Neural progenitor cell (in vitro differentiated cells): ENCODE measurements around the gene CAMK2N1. TPM values are rescaled to one million over a fixed set of nuclear protein-coding genes. Genes with fewer than 3 reads are reported as not detected.
A peak's percentile ranks its signal among the peaks of the same experiment; 100 is the strongest.

ENCODE experiments used
- DNase-seq: peaks from one replicate; pipeline ENCODE4 v3.0.0-alpha.2; 2016; ENCODE audit warnings: low spot score
- H2AFZ ChIP-seq: fragments of 200-600 bp; sonication (generic); replicated peaks from 2 replicates; pipeline ENCODE4 v1.6.1; 2016; ENCODE audit warnings: antibody characterized with exemption
- H3F3A ChIP-seq: fragments of 200-600 bp; sonication (generic); 2 replicates; pipeline ENCODE4 v1.6.1; 2016; ENCODE audit warnings: antibody characterized with exemption, low read depth
- H3K27ac ChIP-seq: fragments of 200-600 bp; sonication (generic); 2 replicates; pipeline ENCODE4 v1.5.1; 2016; ENCODE audit warnings: mild to moderate bottlenecking
- H3K27me3 ChIP-seq: fragments of 200-600 bp; sonication (generic); 2 replicates; pipeline ENCODE4 v1.6.1; 2016; ENCODE audit warnings: mild to moderate bottlenecking, moderate library complexity
- H3K36me3 ChIP-seq: fragments of 200-600 bp; sonication (generic); 2 replicates; pipeline ENCODE4 v1.5.1; 2016
- H3K4me1 ChIP-seq: fragments of 200-600 bp; sonication (generic); 2 replicates; pipeline ENCODE4 v1.6.1; 2016; ENCODE audit warnings: mixed run types
- H3K4me2 ChIP-seq: fragments of 200-600 bp; sonication (generic); 2 replicates; pipeline ENCODE4 v1.6.1; 2016
- H3K4me3 ChIP-seq: fragments of 200-600 bp; sonication (generic); 2 replicates; pipeline ENCODE4 v1.5.1; 2016
- H3K79me2 ChIP-seq: fragments of 200-600 bp; sonication (generic); 2 replicates; pipeline ENCODE4 v1.6.1; 2016; ENCODE audit warnings: low read depth
- H3K9ac ChIP-seq: fragments of 200-600 bp; sonication (generic); 2 replicates; pipeline ENCODE4 v1.6.1; 2016
- H3K9me3 ChIP-seq: fragments of 200-600 bp; sonication (generic); 2 replicates; pipeline ENCODE4 v1.5.1; 2016; ENCODE audit warnings: low read depth
- H4K20me1 ChIP-seq: fragments of 200-600 bp; sonication (generic); 2 replicates; pipeline ENCODE4 v1.6.1; 2016; ENCODE audit warnings: low read depth
- H3K27ac Mint-ChIP-seq: 3 replicates; pipeline ENCODE4 v1.8.0; 2021; ENCODE audit warnings: mixed read lengths
- H3K27me3 Mint-ChIP-seq: 2 replicates; pipeline ENCODE4 v1.8.0; 2022; ENCODE audit warnings: low read depth, mild to moderate bottlenecking, inconsistent platforms, moderate library complexity, mixed read lengths; ENCODE audit not compliant: insufficient read depth
- H3K36me3 Mint-ChIP-seq: 3 replicates; pipeline ENCODE4 v1.8.0; 2021; ENCODE audit warnings: mixed read lengths
- H3K4me1 Mint-ChIP-seq: 3 replicates; pipeline ENCODE4 v1.8.0; 2021; ENCODE audit warnings: mixed read lengths
- H3K4me3 Mint-ChIP-seq: 3 replicates; pipeline ENCODE4 v1.8.0; 2021; ENCODE audit warnings: mild to moderate bottlenecking, moderate library complexity, mixed read lengths
- H3K9me3 Mint-ChIP-seq: 3 replicates; pipeline ENCODE4 v1.8.0; 2020; ENCODE audit warnings: mixed read lengths
- EZH2 ChIP-seq: fragments of 200-600 bp; sonication (generic); IDR thresholded peaks from 2 replicates; pipeline ENCODE4 v1.6.1; 2017; ENCODE audit warnings: antibody characterized with exemption, mild to moderate bottlenecking, moderate library complexity
- EZH2phosphoT487 ChIP-seq: fragments of 200-600 bp; sonication (generic); IDR thresholded peaks from 2 replicates; pipeline ENCODE4 v1.6.1; 2017; ENCODE audit warnings: antibody characterized with exemption
- total RNA-seq: library from RNA; depleted of rRNA; stranded (reverse); fragments of >200 nt; gene quantifications from 2 replicates; pipeline ENCODE4 v1.2.3, GENCODE V29; 2015; ENCODE audit warnings: low replicate concordance
- TF ChIP-seq, protein P1 (sequence below): fragments of 200-600 bp; sonication (generic); IDR thresholded peaks from 2 replicates; pipeline ENCODE4 v1.5.1; 2017; ENCODE audit warnings: antibody characterized with exemption, mild to moderate bottlenecking

Gene CAMK2N1
- total RNA-seq, 1 donor from 2014 or later = 11.4 TPM

GRCh38 chr1:20473894-20474293 is 12.1 kb downstream of the CAMK2N1 start:
- H3K36me3 Mint-ChIP-seq = no peaks in the 10 kb centered on the region
- DNase-seq = no peak
- Histone ChIP-seq H3K27ac (no peak overlapping the region), H3F3A (no peaks in the 10 kb centered on the region), H4K20me1 (no peaks in the 10 kb centered on the region), H3K4me3 (no peak overlapping the region), H3K79me2 (no peaks in the 10 kb centered on the region), H3K27me3 (peaks cover 65% of the 10 kb centered on the region), H3K9ac (no peak overlapping the region), H2AFZ (no peak overlapping the region), H3K36me3 (no peaks in the 10 kb centered on the region), H3K9me3 (no peaks in the 10 kb centered on the region), H3K4me2 (no peak overlapping the region), H3K4me1 (peaks cover 9% of the 10 kb centered on the region)
- H3K9me3 Mint-ChIP-seq = no peaks in the 10 kb centered on the region
- peak overlapping the region; percentile 76 for H3K4me3 Mint-ChIP-seq
- H3K27ac Mint-ChIP-seq = no peak overlapping the region
- peaks cover 19% of the 10 kb centered on the region for H3K27me3 Mint-ChIP-seq
- peaks cover 43% of the 10 kb centered on the region for H3K4me1 Mint-ChIP-seq
- TF ChIP-seq, protein P1, sequence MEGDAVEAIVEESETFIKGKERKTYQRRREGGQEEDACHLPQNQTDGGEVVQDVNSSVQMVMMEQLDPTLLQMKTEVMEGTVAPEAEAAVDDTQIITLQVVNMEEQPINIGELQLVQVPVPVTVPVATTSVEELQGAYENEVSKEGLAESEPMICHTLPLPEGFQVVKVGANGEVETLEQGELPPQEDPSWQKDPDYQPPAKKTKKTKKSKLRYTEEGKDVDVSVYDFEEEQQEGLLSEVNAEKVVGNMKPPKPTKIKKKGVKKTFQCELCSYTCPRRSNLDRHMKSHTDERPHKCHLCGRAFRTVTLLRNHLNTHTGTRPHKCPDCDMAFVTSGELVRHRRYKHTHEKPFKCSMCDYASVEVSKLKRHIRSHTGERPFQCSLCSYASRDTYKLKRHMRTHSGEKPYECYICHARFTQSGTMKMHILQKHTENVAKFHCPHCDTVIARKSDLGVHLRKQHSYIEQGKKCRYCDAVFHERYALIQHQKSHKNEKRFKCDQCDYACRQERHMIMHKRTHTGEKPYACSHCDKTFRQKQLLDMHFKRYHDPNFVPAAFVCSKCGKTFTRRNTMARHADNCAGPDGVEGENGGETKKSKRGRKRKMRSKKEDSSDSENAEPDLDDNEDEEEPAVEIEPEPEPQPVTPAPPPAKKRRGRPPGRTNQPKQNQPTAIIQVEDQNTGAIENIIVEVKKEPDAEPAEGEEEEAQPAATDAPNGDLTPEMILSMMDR = no peak
- no peak for TF ChIP-seq EZH2
- no peak for TF ChIP-seq EZH2phosphoT487

GRCh38 chr1:20472860-20473711 is 12.9 kb downstream of the CAMK2N1 start:
- Mint-ChIP-seq H3K4me1 (peaks cover 38% of the 10 kb centered on the region), H3K4me3 (peak overlapping the region; percentile 76), H3K27me3 (peaks cover 19% of the 10 kb centered on the region), H3K27ac (no peak overlapping the region), H3K36me3 (no peaks in the 10 kb centered on the region), H3K9me3 (no peaks in the 10 kb centered on the region)
- peak overlapping the region; percentile 86 for H2AFZ ChIP-seq
- no peaks in the 10 kb centered on the region for H3K36me3 ChIP-seq
- no peak for TF ChIP-seq EZH2
- TF ChIP-seq, protein P1 = no peak
- TF ChIP-seq EZH2phosphoT487 = no peak
- H3K79me2 ChIP-seq = no peaks in the 10 kb centered on the region
- H3K27ac ChIP-seq = no peak overlapping the region
- H3K27me3 ChIP-seq = peaks cover 64% of the 10 kb centered on the region
- no peaks in the 10 kb centered on the region for H4K20me1 ChIP-seq
- peak overlapping the region; percentile 78 for H3K4me2 ChIP-seq
- DNase-seq = peak; percentile 92
- no peaks in the 10 kb centered on the region for H3F3A ChIP-seq
- no peaks in the 10 kb centered on the region for H3K9me3 ChIP-seq
- H3K9ac ChIP-seq = no peak overlapping the region
- peak overlapping the region; percentile 40 for H3K4me3 ChIP-seq
- peaks cover 9% of the 10 kb centered on the region for H3K4me1 ChIP-seq

DNA sequence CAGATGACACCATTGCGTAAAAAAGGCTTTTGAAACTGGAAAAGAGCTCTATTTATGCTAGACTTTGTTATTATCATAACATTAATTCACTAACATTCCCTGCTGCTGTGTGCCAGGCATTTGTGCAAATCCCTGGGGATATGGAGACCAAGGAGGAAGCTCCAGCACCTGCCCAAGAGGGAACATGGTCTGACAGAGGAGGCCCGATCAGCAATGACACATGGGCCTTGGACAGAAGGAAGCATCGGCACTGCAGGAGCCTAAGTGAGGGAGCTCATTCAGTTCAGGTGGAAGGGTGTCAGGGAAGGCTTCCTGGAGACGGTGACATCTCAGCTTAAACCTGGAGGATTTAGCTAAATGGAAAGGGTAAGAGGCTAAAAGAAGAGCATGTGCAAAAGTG is 13.9 kb downstream of the CAMK2N1 start:
- Histone ChIP-seq H3K36me3 (no peaks in the 10 kb centered on the region), H2AFZ (no peak overlapping the region), H3K27me3 (peaks cover 63% of the 10 kb centered on the region), H3K79me2 (no peaks in the 10 kb centered on the region), H3F3A (no peaks in the 10 kb centered on the region), H3K9ac (no peak overlapping the region), H3K4me3 (no peak overlapping the region), H3K9me3 (no peaks in the 10 kb centered on the region), H3K4me1 (peaks cover 9% of the 10 kb centered on the region), H3K27ac (no peak overlapping the region), H3K4me2 (no peak overlapping the region), H4K20me1 (no peaks in the 10 kb centered on the region)
- DNase-seq = no peak
- Mint-ChIP-seq H3K36me3 (no peaks in the 10 kb centered on the region), H3K27ac (no peak overlapping the region), H3K9me3 (no peaks in the 10 kb centered on the region), H3K4me1 (peaks cover 31% of the 10 kb centered on the region), H3K27me3 (peaks cover 21% of the 10 kb centered on the region), H3K4me3 (peak overlapping the region; percentile 3)
- TF ChIP-seq EZH2 (no peak), EZH2phosphoT487 (no peak)
- TF ChIP-seq, protein P1 = no peak
